ENCODE results near the gene TIMP2. TPM values are rescaled to one million over a fixed set of nuclear protein-coding genes. Genes with fewer than 3 reads are reported as not detected.

Gene TIMP2
- polyA plus RNA-seq, 2 of the 4 experiments (the other 2 are of a cell fraction) = 68.1 to 166 TPM

DNA sequence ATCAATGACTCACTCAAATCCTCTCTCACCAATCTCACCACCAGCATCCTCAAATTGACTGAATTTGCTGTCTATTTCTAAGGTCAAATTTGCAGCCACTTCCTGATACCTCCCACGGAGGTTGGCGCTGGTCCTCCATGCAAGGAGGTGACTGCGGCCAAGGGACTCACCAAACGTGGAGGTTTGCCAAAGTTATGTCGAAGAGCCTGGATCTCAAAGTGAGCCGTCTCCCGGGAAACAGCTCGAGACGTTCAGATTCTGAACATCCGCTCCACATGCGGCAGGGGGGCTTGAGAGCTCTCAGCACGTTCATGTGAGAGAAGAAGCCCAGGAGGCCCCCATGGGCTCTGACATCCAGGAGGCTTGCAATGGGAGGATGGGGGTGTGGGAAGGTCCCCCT, 31.9 kb upstream of the TIMP2 start:
- WGBS (ENCODE audit: missing lambda C conversion rate) = 75% methylated on average over 12 of the region's 12 CpGs
- FAIRE-seq (no peak), DNase-seq (ENCODE audit: low read depth in 1 of 2, low spot score in 1 of 2) (peak in 1 of 2 experiments; percentile 47), ATAC-seq (no peak)
- 0 out of 3 replicates have a peak, but pooled peaks cover under 1% of the 10 kb centered on the region for H3K9me3 ChIP-seq
- H3K4me3 ChIP-seq = no peak overlapping the region
- ChIA-PET POLR2A (no interaction called here), CTCF (interaction anchor here (0.5 to 9.1 kb wide), 4 partner anchors 15 to 365 kb away, joined by 3 to 103 read pairs (median 11); no protein-coding TSS in a partner anchor)
- H3K4me2 ChIP-seq = 0 out of 3 replicates have a peak overlapping the region, but pooled peaks have one; percentile 4
- peaks cover 31% of the 10 kb centered on the region for H3K4me1 ChIP-seq
- H3K27ac ChIP-seq = peak overlapping the region in 1 of 2 experiments; percentile 21; a peak in 3 of 6 replicates
- TF ChIP-seq GATA3 (IDR thresholded peaks at IDR 0.05; ENCODE audit: borderline replicate concordance) (no peak), BHLHE40 (IDR thresholded peaks at IDR 0.05; ENCODE audit: low read depth, low read length) (no peak), MAZ (IDR thresholded peaks at IDR 0.05; ENCODE audit: borderline replicate concordance, low read depth, low read length) (no peak), HOXB5 (CRISPR knock-in tag; IDR thresholded peaks at IDR 0.05) (no peak), RNF2 (IDR thresholded peaks at IDR 0.05; ENCODE audit: borderline replicate concordance, low read depth) (no peak), EP300 (IDR thresholded peaks at IDR 0.05) (no peak), ZSCAN20 (CRISPR knock-in tag; IDR thresholded peaks at IDR 0.05) (no peak), TP53 (CRISPR knock-in tag; IDR thresholded peaks at IDR 0.05) (no peak), CEBPB (IDR thresholded peaks at IDR 0.05) (no peak), NR3C1 (IDR thresholded peaks at IDR 0.05) (no peak), CHD2 (IDR thresholded peaks at IDR 0.05; ENCODE audit: low read length, partially characterized antibody) (no peak), ZNF302 (CRISPR knock-in tag; IDR thresholded peaks at IDR 0.05) (no peak), RCOR1 (IDR thresholded peaks at IDR 0.05; ENCODE audit: low read depth, low read length) (no peak), RAD21 (conservative IDR thresholded peaks at IDR 0.05 in 1 of 2, IDR thresholded peaks at IDR 0.05 in 1 of 2) (no peak), PHF8 (IDR thresholded peaks at IDR 0.05; ENCODE audit: borderline replicate concordance, low read depth) (no peak), HEYL (CRISPR knock-in tag; IDR thresholded peaks at IDR 0.05) (no peak), JUN (IDR thresholded peaks at IDR 0.05) (no peak)
- TF ChIP-seq, protein P1, sequence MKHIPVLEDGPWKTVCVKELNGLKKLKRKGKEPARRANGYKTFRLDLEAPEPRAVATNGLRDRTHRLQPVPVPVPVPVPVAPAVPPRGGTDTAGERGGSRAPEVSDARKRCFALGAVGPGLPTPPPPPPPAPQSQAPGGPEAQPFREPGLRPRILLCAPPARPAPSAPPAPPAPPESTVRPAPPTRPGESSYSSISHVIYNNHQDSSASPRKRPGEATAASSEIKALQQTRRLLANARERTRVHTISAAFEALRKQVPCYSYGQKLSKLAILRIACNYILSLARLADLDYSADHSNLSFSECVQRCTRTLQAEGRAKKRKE (CRISPR knock-in tag; IDR thresholded peaks at IDR 0.05; ENCODE audit: low read depth) = no peak
- TF ChIP-seq, protein P2, sequence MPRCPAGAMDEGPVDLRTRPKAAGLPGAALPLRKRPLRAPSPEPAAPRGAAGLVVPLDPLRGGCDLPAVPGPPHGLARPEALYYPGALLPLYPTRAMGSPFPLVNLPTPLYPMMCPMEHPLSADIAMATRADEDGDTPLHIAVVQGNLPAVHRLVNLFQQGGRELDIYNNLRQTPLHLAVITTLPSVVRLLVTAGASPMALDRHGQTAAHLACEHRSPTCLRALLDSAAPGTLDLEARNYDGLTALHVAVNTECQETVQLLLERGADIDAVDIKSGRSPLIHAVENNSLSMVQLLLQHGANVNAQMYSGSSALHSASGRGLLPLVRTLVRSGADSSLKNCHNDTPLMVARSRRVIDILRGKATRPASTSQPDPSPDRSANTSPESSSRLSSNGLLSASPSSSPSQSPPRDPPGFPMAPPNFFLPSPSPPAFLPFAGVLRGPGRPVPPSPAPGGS (IDR thresholded peaks at IDR 0.05) = no peak
- TF ChIP-seq, protein P3, sequence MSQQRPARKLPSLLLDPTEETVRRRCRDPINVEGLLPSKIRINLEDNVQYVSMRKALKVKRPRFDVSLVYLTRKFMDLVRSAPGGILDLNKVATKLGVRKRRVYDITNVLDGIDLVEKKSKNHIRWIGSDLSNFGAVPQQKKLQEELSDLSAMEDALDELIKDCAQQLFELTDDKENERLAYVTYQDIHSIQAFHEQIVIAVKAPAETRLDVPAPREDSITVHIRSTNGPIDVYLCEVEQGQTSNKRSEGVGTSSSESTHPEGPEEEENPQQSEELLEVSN (IDR thresholded peaks at IDR 0.05; ENCODE audit: borderline replicate concordance, low read depth) = no peak

DNA sequence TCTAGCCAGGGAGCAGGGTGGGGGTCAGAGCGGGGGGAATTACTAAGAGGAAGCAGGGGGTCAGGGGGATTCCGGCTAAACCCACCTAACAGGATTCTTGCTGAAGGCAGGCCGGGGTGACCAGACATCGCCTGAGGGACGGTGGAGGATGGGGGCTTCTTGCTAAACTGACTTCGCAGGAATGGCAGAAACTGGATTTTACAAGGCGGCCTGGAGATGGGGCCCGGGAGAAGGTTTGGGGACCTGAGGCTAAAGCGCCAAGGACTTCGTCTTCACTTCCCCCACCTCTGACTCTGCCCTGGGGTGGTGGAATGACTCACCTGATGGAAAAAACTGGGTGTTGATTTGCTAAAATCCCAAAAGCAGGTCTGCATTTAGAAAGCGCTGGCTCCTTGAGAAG, 31.1 kb upstream of the TIMP2 start:
- FAIRE-seq (no peak), DNase-seq (ENCODE audit: low read depth in 1 of 2, low spot score in 1 of 2) (no peak), ATAC-seq (no peak)
- POLR2A ChIA-PET = no interaction called here
- H3K9me3 ChIP-seq = peaks cover 8% of the 10 kb centered on the region
- 89% methylated on average over 10 of the region's 11 CpGs for WGBS (ENCODE audit: missing lambda C conversion rate)
- no peak overlapping the region for H3K4me2 ChIP-seq
- CTCF ChIA-PET = interaction anchor here (4.2 to 9.1 kb wide), 2 partner anchors 16 to 19 kb away, joined by 15 to 103 read pairs; no protein-coding TSS in a partner anchor
- H3K4me1 ChIP-seq = peaks cover 28% of the 10 kb centered on the region
- peak overlapping the region in 1 of 2 experiments; percentile 59; a peak in 4 of 6 replicates for H3K27ac ChIP-seq
- no peak overlapping the region for H3K4me3 ChIP-seq
- TF ChIP-seq, protein P4, sequence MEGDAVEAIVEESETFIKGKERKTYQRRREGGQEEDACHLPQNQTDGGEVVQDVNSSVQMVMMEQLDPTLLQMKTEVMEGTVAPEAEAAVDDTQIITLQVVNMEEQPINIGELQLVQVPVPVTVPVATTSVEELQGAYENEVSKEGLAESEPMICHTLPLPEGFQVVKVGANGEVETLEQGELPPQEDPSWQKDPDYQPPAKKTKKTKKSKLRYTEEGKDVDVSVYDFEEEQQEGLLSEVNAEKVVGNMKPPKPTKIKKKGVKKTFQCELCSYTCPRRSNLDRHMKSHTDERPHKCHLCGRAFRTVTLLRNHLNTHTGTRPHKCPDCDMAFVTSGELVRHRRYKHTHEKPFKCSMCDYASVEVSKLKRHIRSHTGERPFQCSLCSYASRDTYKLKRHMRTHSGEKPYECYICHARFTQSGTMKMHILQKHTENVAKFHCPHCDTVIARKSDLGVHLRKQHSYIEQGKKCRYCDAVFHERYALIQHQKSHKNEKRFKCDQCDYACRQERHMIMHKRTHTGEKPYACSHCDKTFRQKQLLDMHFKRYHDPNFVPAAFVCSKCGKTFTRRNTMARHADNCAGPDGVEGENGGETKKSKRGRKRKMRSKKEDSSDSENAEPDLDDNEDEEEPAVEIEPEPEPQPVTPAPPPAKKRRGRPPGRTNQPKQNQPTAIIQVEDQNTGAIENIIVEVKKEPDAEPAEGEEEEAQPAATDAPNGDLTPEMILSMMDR (IDR thresholded peaks at IDR 0.05) = no peak
- TF ChIP-seq FOSL2 (IDR thresholded peaks at IDR 0.05) (no peak), FOSL2 (CRISPR knock-in tag; IDR thresholded peaks at IDR 0.05) (0 out of 2 replicates have a peak, but pooled peaks have one; percentile 18)
